Measurements from ENCODE around the gene ACTA2.

The ACTA2 gene

GRCh38 chr10:88992921-88993524 is 40.5 kb upstream of the ACTA2 start:
- TF ChIP-seq CTCF (IDR thresholded peaks at IDR 0.05; ENCODE audit: low read depth, low read length) = no peak
- peak; percentile 40 for DNase-seq (ENCODE audit: extremely low read depth, low read depth)

- no peak for TF ChIP-seq CTCF (IDR thresholded peaks at IDR 0.05; ENCODE audit: low read depth, low read length)
- no peak for DNase-seq (ENCODE audit: extremely low read depth, low read depth)
Observed at GRCh38 chr10:88991899-88992320, 39.3 kb upstream of the ACTA2 start.

GRCh38 chr10:88991161-88991898 is 38.8 kb upstream of the ACTA2 start:
- TF ChIP-seq CTCF (IDR thresholded peaks at IDR 0.05; ENCODE audit: low read depth, low read length) = peak; percentile 5
- DNase-seq (ENCODE audit: extremely low read depth, low read depth) = peak; percentile 32

GRCh38 chr10:88990384-88991160 is 38.0 kb upstream of the ACTA2 start, which contains the start of gene FAS:
TSS of gene FAS (plus strand) at chr10:88990798. CDS start at chr10:88990877, 79 bp downstream.
- no peak for TF ChIP-seq CTCF (IDR thresholded peaks at IDR 0.05; ENCODE audit: low read depth, low read length)
- peak; percentile 37 for DNase-seq (ENCODE audit: extremely low read depth, low read depth)

GRCh38 chr10:88989824-88990383 is 37.3 kb upstream of the ACTA2 start:
- DNase-seq (ENCODE audit: extremely low read depth, low read depth) = peak; percentile 89
- TF ChIP-seq CTCF (IDR thresholded peaks at IDR 0.05; ENCODE audit: low read depth, low read length) = no peak

GRCh38 chr10:88989423-88989822 is 36.9 kb upstream of the ACTA2 start:
- no peak for TF ChIP-seq CTCF (IDR thresholded peaks at IDR 0.05; ENCODE audit: low read depth, low read length)
- no peak for DNase-seq (ENCODE audit: extremely low read depth, low read depth)
